Measurements from ENCODE around the gene ATOX1.
"Not testable (repeated sequence)": the region's sequence is repeated elsewhere in the genome, so short reads cannot be mapped to it uniquely, and the experiment has no call there.

The ATOX1 gene, protein sequence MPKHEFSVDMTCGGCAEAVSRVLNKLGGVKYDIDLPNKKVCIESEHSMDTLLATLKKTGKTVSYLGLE

DNA sequence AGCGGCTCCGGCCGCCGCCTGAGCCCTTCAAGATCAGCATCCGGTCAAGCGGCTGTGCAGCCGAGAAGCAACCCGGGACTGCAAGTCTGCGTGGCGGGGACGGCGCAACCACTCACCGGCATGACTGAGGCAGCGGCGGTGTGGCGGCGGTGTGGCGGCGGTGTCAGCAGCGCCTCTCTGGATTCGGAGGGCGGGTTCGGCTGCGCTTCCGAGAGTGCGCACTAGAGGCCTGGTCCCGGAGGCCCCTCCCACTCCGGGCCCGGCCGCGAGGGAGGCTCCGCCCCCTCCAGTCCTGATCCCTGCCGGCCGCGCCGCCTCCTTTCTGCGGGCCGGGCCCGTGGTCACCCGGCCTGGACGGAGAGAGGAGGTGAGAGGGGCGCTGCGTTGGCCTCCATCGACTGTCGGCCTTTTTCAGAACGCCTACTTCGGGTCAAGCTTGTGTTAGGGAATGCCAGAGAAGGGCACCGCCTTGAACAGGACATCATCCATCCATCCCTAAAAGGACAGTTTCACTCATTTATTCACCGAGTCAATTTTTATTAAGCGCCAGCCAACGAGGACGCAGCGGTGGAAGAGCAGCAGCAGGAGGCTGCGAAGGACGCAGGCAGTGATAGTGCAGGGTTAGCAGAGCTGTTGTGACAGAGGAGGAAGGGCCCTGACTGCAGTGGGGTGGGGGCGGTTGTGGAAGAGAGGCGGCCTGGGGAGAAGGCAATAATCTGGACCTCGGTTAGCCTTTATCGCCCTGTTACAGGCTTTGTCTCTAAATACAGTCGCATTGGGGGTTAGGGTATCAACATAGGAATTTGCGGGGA lies at the start of gene ATOX1:
Gene ATOX1 (minus strand): TSS at position 202 of the 812 bp plus-strand sequence. CDS start 80 bp downstream, at position 122.
- H3K27ac ChIP-seq (ENCODE audit: low read length) = peak within 1 kb of the TSS; percentile 72

DNA sequence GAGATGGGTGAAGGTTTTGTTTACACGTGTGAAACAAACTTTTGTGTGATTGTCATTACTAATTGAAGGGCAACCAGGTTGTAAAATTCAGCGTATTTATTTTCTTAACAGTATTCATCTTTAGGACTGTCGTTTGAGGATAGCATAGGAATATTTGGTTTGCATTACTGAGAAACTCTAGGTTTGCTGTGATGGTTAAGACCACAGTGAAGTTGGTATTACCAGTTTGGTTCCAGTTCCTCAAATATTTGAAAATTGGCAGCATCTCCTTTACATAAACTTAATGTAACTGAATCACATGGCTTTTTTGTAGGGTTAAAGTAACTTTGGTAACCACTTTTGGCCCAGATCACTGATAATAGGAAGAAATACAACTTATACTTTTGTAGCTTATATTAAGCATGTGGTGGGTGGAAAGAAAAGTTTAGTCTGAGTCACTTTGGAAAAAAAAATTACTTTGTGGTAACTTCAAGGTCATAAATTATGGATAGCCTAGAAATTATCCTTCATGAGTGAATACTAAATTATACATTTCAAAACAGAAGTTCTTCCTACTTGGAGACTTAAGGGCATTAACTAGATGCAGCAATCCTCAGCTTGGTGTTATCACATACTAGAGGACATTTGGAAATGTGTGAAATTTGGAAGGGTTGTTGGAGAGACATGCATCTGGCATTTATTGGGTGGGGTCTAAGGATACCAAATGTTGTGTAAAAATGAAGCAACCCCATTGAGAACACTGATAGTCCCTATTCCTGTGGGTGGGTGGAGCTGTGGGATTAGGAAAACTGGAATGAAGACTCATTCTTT lies 47.2 kb upstream of the ATOX1 start:
- H3K9ac ChIP-seq (ENCODE audit: low read length) = no peak overlapping the region
- no peaks in the 10 kb centered on the region for H3K27me3 ChIP-seq (ENCODE audit: control insufficient read depth, insufficient read depth, low read length)
- H3K4me1 ChIP-seq (ENCODE audit: control insufficient read depth, low read depth, low read length) = no peaks in the 10 kb centered on the region
- peaks cover 89% of the 10 kb centered on the region for H3K36me3 ChIP-seq (ENCODE audit: control insufficient read depth, low read depth, low read length)
- H3K4me3 ChIP-seq (ENCODE audit: low read length) = no peak overlapping the region
- H3K9me3 ChIP-seq (ENCODE audit: control insufficient read depth, low read depth, low read length) = no peaks in the 10 kb centered on the region
- no peak overlapping the region for H3K27ac ChIP-seq (ENCODE audit: low read length)

More for the DNA sequence above, at the start of gene ATOX1:
- Histone ChIP-seq H3K27me3 (ENCODE audit: control insufficient read depth, insufficient read depth, low read length) (no peaks in the 10 kb centered on the region), H3K9ac (ENCODE audit: low read length) (peak within 1 kb of the TSS; percentile 76), H3K9me3 (ENCODE audit: control insufficient read depth, low read depth, low read length) (no peaks in the 10 kb centered on the region), H3K4me3 (ENCODE audit: low read length) (peak within 1 kb of the TSS; percentile 89), H3K36me3 (ENCODE audit: control insufficient read depth, low read depth, low read length) (no peaks in the 10 kb centered on the region), H3K4me1 (ENCODE audit: control insufficient read depth, low read depth, low read length) (peaks cover 17% of the 10 kb centered on the region)

DNA sequence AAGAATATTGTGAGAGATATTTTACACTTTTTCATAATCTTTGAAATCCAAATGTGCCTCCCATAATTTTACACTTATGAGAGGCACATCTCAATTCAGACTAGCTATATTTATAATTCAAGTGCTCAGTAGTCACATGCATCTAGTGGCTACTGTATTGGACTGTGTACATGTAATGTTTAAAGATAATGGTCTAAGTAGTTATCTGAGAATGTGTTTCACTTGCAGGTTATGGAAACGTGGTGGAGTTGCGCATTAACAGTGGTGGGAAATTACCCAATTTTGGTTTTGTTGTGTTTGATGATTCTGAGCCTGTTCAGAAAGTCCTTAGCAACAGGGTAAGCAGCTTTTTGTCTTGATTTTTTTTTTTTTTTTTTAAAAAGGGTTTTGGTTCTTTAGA lies 42.1 kb upstream of the ATOX1 start:
- H3K9me3 ChIP-seq (ENCODE audit: control insufficient read depth, low read depth, low read length) = no peaks in the 10 kb centered on the region
- H3K9ac ChIP-seq (ENCODE audit: low read length) = no peak overlapping the region
- H3K36me3 ChIP-seq (ENCODE audit: control insufficient read depth, low read depth, low read length) = peaks cover 92% of the 10 kb centered on the region
- H3K4me1 ChIP-seq (ENCODE audit: control insufficient read depth, low read depth, low read length) = no peaks in the 10 kb centered on the region
- H3K27me3 ChIP-seq (ENCODE audit: control insufficient read depth, insufficient read depth, low read length) = no peaks in the 10 kb centered on the region
- H3K4me3 ChIP-seq (ENCODE audit: low read length) = no peak overlapping the region
- H3K27ac ChIP-seq (ENCODE audit: low read length) = no peak overlapping the region

DNA sequence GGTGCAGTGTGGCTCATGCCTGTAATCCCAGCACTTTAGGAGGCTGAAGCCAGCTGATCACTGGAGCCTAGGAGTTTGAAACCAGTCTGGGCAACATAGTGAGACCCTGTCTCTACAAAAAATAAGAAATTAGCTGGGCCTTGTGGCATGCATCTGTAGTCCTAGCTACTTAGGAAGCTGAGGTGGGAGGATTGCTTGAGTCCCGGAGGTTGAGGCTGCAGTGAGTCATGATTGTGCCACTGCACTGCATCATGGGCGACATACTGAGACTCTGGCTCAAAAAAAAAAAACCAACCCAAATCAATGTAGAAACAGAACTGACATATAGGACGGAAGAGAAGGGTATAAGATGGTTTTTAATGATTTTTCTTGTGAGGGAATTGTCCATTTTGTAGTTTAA lies 41.0 kb upstream of the ATOX1 start:
- H3K9me3 ChIP-seq (ENCODE audit: control insufficient read depth, low read depth, low read length) = no peaks in the 10 kb centered on the region
- H3K27ac ChIP-seq (ENCODE audit: low read length) = no peak overlapping the region
- H3K4me3 ChIP-seq (ENCODE audit: low read length) = no peak overlapping the region
- no peak overlapping the region for H3K9ac ChIP-seq (ENCODE audit: low read length)
- H3K27me3 ChIP-seq (ENCODE audit: control insufficient read depth, insufficient read depth, low read length) = no peaks in the 10 kb centered on the region
- H3K4me1 ChIP-seq (ENCODE audit: control insufficient read depth, low read depth, low read length) = no peaks in the 10 kb centered on the region
- H3K36me3 ChIP-seq (ENCODE audit: control insufficient read depth, low read depth, low read length) = peaks cover 92% of the 10 kb centered on the region

DNA sequence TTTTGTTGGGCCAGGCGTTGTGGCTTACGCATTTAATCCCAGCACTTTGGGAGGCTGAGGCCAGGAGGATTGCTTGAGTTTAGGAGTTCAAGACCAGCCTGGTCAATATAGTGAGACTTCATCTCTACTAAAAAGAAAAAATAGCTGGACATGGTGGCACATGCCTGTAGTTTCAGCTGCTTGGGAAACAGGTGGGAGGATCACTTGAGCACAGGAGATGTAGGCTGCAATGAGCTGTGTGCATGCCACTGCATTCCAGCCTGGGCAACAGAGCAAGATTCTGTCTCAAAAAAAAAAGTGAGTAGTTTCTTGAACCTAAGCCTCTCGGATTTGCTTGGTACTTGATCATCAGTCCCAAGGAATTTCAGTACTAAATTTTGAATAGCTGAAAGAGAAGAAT lies 40.2 kb upstream of the ATOX1 start:
- no peak overlapping the region for H3K27ac ChIP-seq (ENCODE audit: low read length)
- no peaks in the 10 kb centered on the region for H3K4me1 ChIP-seq (ENCODE audit: control insufficient read depth, low read depth, low read length)
- no peak overlapping the region for H3K4me3 ChIP-seq (ENCODE audit: low read length)
- no peaks in the 10 kb centered on the region for H3K9me3 ChIP-seq (ENCODE audit: control insufficient read depth, low read depth, low read length)
- H3K36me3 ChIP-seq (ENCODE audit: control insufficient read depth, low read depth, low read length) = peaks cover 92% of the 10 kb centered on the region
- no peak overlapping the region for H3K9ac ChIP-seq (ENCODE audit: low read length)
- no peaks in the 10 kb centered on the region for H3K27me3 ChIP-seq (ENCODE audit: control insufficient read depth, insufficient read depth, low read length)

DNA sequence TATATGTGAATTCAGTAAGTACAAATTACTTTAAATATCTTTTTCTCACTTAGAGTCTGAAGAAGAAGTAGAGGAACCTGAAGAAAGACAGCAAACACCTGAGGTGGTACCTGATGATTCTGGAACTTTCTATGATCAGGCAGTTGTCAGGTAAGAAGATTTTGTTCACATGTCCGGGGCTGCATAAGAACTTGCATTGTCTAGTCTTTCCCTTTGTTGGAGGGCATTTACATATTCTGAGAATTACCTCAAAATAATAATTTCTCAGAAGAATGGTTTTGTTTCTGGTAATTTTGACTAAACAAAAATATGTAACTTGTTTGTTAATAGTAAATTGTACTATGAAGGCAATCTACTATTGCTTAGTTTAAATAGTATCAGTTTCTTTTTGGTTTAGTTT lies 37.0 kb upstream of the ATOX1 start:
- Histone ChIP-seq H3K27me3 (ENCODE audit: control insufficient read depth, insufficient read depth, low read length) (no peaks in the 10 kb centered on the region), H3K27ac (ENCODE audit: low read length) (no peak overlapping the region), H3K9ac (ENCODE audit: low read length) (no peak overlapping the region), H3K9me3 (ENCODE audit: control insufficient read depth, low read depth, low read length) (no peaks in the 10 kb centered on the region), H3K4me3 (ENCODE audit: low read length) (no peak overlapping the region), H3K4me1 (ENCODE audit: control insufficient read depth, low read depth, low read length) (no peaks in the 10 kb centered on the region), H3K36me3 (ENCODE audit: control insufficient read depth, low read depth, low read length) (peaks cover 97% of the 10 kb centered on the region)

DNA sequence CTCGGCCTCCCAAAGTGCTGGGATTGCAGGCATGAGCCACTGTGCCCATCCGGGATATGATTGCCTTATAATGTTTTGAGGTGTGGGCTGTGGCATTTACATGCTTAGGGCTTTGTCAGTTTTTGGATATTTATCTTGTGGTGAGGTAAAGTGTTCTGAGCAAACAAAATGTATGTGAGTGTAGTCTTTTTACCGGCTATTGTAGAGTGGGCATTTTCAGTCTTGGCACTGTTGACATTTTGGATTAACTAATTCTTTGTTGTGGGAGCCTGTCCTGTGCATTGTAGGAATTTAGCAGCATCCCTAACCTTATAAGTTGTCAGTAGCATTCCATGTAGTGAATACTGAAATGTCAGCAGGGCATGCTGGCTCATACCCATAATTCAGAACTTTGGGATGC lies 34.9 kb upstream of the ATOX1 start:
- Histone ChIP-seq H3K9me3 (ENCODE audit: control insufficient read depth, low read depth, low read length) (no peaks in the 10 kb centered on the region), H3K36me3 (ENCODE audit: control insufficient read depth, low read depth, low read length) (peaks cover 97% of the 10 kb centered on the region), H3K27ac (ENCODE audit: low read length) (no peak overlapping the region), H3K4me3 (ENCODE audit: low read length) (no peak overlapping the region), H3K27me3 (ENCODE audit: control insufficient read depth, insufficient read depth, low read length) (no peaks in the 10 kb centered on the region), H3K4me1 (ENCODE audit: control insufficient read depth, low read depth, low read length) (no peaks in the 10 kb centered on the region), H3K9ac (ENCODE audit: low read length) (no peak overlapping the region)

DNA sequence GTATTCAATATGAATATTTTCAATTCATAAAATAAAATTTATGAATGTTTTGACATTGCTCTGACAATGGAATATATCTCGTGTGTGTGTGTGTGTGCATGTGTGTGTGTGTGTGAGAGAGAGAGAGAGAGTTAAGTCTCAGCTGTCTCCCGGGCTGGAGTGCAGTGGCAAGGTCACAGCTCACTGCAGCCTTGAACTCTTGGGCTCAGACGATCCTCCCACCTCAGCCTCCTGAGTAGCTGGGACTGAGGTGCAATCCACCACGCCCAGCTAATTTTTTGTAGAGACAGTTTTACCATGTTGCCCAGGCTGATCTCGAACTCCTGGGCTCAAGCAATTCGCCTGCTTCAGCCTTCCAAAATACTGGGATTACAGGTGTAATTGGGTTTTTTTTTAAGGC lies 29.4 kb upstream of the ATOX1 start:
- Histone ChIP-seq H3K9ac (ENCODE audit: low read length) (no peak overlapping the region), H3K27ac (ENCODE audit: low read length) (no peak overlapping the region), H3K4me3 (ENCODE audit: low read length) (no peak overlapping the region), H3K36me3 (ENCODE audit: control insufficient read depth, low read depth, low read length) (peaks cover 65% of the 10 kb centered on the region), H3K9me3 (ENCODE audit: control insufficient read depth, low read depth, low read length) (no peaks in the 10 kb centered on the region), H3K4me1 (ENCODE audit: control insufficient read depth, low read depth, low read length) (peaks cover 3% of the 10 kb centered on the region), H3K27me3 (ENCODE audit: control insufficient read depth, insufficient read depth, low read length) (no peaks in the 10 kb centered on the region)

DNA sequence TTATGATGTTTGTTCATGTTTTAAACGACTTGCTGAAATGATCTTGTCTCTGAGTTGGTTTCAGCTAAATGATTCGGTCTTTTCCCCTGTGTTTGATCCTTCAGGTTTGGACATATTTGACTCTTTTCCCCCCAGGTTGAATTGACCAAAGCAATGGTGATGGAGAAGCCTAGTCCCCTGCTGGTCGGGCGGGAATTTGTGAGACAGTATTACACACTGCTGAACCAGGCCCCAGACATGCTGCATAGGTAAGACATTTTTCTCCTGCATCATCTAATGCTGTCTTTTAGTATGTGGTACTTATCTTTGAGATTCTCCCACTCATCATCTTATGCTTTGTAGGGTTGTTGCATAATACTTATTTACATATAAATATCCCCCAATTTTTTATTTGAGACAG lies 28.0 kb upstream of the ATOX1 start:
- H3K4me1 ChIP-seq (ENCODE audit: control insufficient read depth, low read depth, low read length) = peaks cover 3% of the 10 kb centered on the region
- peaks cover 52% of the 10 kb centered on the region for H3K36me3 ChIP-seq (ENCODE audit: control insufficient read depth, low read depth, low read length)
- H3K9me3 ChIP-seq (ENCODE audit: control insufficient read depth, low read depth, low read length) = no peaks in the 10 kb centered on the region
- no peak overlapping the region for H3K4me3 ChIP-seq (ENCODE audit: low read length)
- H3K9ac ChIP-seq (ENCODE audit: low read length) = no peak overlapping the region
- no peaks in the 10 kb centered on the region for H3K27me3 ChIP-seq (ENCODE audit: control insufficient read depth, insufficient read depth, low read length)
- H3K27ac ChIP-seq (ENCODE audit: low read length) = no peak overlapping the region

DNA sequence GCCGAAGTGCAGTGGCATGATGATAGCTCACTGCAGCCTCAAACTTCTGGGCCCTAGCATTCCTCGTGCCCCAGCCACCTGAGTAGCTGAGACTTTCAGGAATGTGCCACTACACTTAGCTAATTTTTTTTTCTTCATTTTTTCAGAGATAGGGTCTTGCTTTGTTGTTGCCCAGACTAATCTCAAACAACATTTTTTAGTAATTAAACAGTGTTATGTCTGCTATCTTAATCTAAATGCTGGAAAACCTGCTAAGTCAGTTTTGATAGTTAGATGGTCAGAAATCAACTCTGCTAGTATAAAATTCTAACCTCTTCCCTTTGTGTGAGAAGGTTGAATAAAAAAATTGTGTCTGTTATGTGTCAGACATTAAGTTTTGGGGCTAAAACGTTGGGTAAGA lies 25.7 kb upstream of the ATOX1 start:
- Histone ChIP-seq H3K4me3 (ENCODE audit: low read length) (no peak overlapping the region), H3K4me1 (ENCODE audit: control insufficient read depth, low read depth, low read length) (peaks cover 11% of the 10 kb centered on the region), H3K9ac (ENCODE audit: low read length) (no peak overlapping the region), H3K9me3 (ENCODE audit: control insufficient read depth, low read depth, low read length) (no peaks in the 10 kb centered on the region), H3K27ac (ENCODE audit: low read length) (no peak overlapping the region), H3K27me3 (ENCODE audit: control insufficient read depth, insufficient read depth, low read length) (no peaks in the 10 kb centered on the region), H3K36me3 (ENCODE audit: control insufficient read depth, low read depth, low read length) (peaks cover 31% of the 10 kb centered on the region)

DNA sequence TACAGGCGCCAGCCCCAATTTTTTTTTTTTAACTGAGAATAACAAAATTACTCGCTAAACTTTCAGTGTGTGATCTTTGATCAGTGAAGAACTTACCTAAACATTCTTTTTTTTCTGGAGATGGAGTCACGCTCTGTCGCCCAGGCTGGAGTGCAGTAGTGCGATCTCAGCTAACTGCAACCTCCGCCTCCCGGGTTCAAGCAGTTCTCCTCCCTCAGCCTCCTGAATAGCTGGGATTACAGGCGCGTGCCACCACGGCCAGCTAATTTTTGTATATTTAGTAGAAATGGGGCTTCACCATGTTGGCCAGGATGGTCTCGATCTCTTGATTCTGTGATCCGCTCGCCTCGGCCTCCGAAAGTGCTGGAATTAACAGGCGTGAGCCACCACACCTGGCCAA lies 25.2 kb upstream of the ATOX1 start:
- peaks cover 11% of the 10 kb centered on the region for H3K4me1 ChIP-seq (ENCODE audit: control insufficient read depth, low read depth, low read length)
- H3K9ac ChIP-seq (ENCODE audit: low read length); H3K27ac ChIP-seq (ENCODE audit: low read length); H3K9me3 ChIP-seq (ENCODE audit: control insufficient read depth, low read depth, low read length); H3K27me3 ChIP-seq (ENCODE audit: control insufficient read depth, insufficient read depth, low read length); H3K4me3 ChIP-seq (ENCODE audit: low read length): not testable (repeated sequence)
- peaks cover 29% of the 10 kb centered on the region for H3K36me3 ChIP-seq (ENCODE audit: control insufficient read depth, low read depth, low read length)

Measured in iPS-18a (cell line).